ENCODE results near the gene FOXP1.

The FOXP1 gene

DNA sequence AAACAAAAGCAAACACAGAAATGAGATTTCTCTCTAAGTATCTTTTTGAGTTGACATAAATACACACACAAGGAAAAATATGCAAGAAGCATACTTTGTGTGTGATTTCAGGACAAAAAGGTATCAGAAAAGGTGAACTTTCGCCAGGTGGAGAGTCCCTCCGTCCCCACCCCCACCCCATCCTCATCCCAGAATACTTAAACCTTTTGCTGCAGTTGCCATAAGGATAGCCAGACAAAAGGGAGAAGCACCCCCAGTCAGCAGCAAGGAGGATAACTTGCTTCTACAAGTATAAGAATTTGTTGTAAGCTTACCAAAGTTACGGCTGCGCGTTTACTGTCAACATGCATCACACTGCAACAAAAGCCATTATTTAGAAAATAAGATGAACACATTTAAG, 10.3 kb downstream of the FOXP1 start:
- TF ChIP-seq, protein P1, sequence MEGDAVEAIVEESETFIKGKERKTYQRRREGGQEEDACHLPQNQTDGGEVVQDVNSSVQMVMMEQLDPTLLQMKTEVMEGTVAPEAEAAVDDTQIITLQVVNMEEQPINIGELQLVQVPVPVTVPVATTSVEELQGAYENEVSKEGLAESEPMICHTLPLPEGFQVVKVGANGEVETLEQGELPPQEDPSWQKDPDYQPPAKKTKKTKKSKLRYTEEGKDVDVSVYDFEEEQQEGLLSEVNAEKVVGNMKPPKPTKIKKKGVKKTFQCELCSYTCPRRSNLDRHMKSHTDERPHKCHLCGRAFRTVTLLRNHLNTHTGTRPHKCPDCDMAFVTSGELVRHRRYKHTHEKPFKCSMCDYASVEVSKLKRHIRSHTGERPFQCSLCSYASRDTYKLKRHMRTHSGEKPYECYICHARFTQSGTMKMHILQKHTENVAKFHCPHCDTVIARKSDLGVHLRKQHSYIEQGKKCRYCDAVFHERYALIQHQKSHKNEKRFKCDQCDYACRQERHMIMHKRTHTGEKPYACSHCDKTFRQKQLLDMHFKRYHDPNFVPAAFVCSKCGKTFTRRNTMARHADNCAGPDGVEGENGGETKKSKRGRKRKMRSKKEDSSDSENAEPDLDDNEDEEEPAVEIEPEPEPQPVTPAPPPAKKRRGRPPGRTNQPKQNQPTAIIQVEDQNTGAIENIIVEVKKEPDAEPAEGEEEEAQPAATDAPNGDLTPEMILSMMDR (IDR thresholded peaks at IDR 0.05; ENCODE audit: low read depth, low read length), result no peak
- in situ Hi-C loops (cut with HindIII; ENCODE audit: low sequenced_read_pairs), result no loop called here
- DNase-seq (ENCODE audit: low read depth, low spot score), result no peak
- H3K4me3 ChIP-seq (ENCODE audit: low read depth, low read length), result no peak overlapping the region

DNA sequence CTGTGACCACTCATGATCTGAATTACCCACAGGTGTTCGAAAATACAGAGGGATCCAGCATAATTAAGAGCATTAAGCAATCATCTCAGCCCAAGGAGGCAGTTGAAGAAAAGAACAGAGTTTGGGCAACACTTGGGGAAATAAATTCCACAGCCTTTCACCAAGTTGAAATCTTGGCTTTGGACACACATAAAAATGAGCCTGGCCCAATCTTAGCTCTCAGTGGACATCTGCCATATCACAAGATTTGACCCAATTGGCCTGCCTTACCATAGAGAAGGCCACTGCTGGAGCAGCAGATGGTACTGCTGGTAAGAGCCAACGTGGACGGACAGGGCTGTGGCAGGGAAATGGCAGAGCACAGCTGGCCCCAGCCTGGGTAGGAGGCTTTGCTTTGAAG, 13.0 kb downstream of the FOXP1 start:
- no peak overlapping the region for H3K4me3 ChIP-seq (ENCODE audit: low read depth, low read length)
- in situ Hi-C loops (cut with HindIII; ENCODE audit: low sequenced_read_pairs), result no loop called here
- no peak for DNase-seq (ENCODE audit: low read depth, low spot score)
- TF ChIP-seq, protein P1 (IDR thresholded peaks at IDR 0.05; ENCODE audit: low read depth, low read length), result no peak

DNA sequence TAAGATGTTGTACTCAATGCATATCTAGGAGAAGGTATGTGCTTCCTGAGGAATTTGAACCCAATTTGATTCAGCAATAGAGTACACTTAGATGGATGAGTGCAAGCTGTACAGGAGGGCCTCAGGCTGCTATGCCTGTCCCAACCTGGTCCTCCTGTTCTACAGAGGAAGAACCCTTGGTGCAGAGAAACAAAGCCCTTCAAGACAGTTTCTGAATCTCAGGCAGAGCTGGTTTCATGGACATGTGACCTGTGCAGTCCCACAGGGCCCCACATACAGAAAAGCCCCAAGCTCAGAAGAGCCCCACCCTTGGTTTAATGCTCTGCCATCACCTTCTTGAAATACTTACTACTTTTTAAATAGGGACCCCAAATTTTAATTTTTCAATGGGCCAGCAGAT, 15.3 kb downstream of the FOXP1 start:
- no peak overlapping the region for H3K4me3 ChIP-seq (ENCODE audit: low read depth, low read length)
- no peak for DNase-seq (ENCODE audit: low read depth, low spot score)
- TF ChIP-seq, protein P1 (IDR thresholded peaks at IDR 0.05; ENCODE audit: low read depth, low read length), result no peak
- in situ Hi-C loops (cut with HindIII; ENCODE audit: low sequenced_read_pairs), result no loop called here

DNA sequence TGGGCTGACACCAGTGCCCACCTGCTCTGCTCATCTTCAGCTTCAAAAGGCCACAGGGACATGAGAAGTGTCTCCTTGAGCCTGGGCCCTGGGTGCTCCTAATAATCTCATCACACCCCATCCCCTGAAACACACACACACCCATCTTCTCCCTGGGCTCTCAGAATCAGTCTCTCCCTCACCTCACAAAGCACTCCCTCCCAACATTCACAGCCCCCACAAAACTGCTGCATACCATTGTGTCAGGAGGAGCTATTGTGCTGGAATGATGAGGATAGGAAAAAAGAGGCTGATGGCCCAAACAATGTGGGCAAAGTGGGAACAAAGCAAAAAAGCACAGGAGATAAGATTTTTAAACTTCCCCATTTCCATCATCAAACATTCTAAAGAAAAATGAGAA, 16.8 kb downstream of the FOXP1 start:
- in situ Hi-C loops (cut with HindIII; ENCODE audit: low sequenced_read_pairs), result no loop called here
- DNase-seq (ENCODE audit: low read depth, low spot score), result no peak
- no peak overlapping the region for H3K4me3 ChIP-seq (ENCODE audit: low read depth, low read length)
- TF ChIP-seq, protein P1 (IDR thresholded peaks at IDR 0.05; ENCODE audit: low read depth, low read length), result no peak

DNA sequence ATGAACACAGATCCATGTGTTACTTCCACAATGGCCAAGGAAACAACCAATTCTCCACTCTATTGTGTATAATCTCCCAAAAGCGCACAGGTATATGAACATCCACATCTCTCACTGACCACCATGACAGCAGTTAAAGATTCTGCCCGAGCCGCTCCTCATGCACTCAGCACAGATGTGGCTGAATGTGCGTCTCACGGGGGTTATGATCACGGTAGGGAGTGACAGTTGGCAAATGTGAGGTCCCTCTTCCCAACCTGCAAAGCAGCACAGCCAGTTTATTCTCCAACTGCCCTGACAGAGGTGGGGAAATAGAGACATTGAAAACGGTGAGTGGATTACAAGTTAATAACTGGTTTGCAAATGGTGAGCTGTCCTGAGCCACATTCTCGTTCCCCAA, 17.6 kb downstream of the FOXP1 start:
- in situ Hi-C loops (cut with HindIII; ENCODE audit: low sequenced_read_pairs), result no loop called here
- no peak for DNase-seq (ENCODE audit: low read depth, low spot score)
- H3K4me3 ChIP-seq (ENCODE audit: low read depth, low read length), result no peak overlapping the region
- TF ChIP-seq, protein P1 (IDR thresholded peaks at IDR 0.05; ENCODE audit: low read depth, low read length), result no peak

DNA sequence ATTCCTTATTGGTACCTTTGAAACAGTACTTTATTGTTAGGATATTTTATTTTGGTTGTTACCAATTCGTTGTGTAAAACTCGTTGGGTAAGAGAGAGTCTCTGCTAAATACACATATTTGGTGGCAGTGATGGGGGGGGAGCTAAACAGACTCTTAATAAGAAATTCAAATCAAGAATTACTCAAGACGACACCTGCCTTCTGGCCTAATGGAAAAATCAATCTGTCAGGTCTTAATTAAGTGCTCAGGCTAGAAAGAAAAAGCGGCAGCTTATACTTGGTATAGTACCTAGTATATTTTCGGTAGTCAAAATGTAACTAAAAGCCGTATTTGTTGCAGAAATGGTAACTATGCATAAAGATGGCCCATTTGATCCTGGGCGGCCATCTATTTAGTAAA, 18.2 kb downstream of the FOXP1 start:
- TF ChIP-seq, protein P1 (IDR thresholded peaks at IDR 0.05; ENCODE audit: low read depth, low read length), result no peak
- in situ Hi-C loops (cut with HindIII; ENCODE audit: low sequenced_read_pairs), result no loop called here

DNA sequence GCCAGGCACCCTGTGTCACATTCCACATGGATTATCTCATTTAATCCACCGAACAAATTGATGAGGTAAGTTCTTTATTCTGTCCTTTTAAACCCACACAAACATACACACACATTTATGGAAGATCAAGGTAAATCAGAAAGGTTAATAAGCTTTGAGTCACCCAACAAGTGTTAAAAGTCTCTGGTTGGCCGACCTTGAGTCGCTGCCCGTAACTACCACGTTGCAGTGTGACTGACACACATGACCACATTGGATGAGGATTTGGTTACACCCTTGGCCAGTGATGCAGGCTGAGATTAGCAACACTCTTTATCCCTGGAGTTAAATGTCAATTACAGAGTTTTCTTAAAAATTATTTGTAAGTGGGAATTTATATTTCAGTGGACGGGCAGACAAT, 19.2 kb downstream of the FOXP1 start:
- no peak for DNase-seq (ENCODE audit: low read depth, low spot score)
- TF ChIP-seq, protein P1 (IDR thresholded peaks at IDR 0.05; ENCODE audit: low read depth, low read length), result no peak
- no peak overlapping the region for H3K4me3 ChIP-seq (ENCODE audit: low read depth, low read length)
- in situ Hi-C loops (cut with HindIII; ENCODE audit: low sequenced_read_pairs), result no loop called here

More for the DNA sequence above, 18.2 kb downstream of the FOXP1 start:
- no peak for DNase-seq (ENCODE audit: low read depth, low spot score)
- no peak overlapping the region for H3K4me3 ChIP-seq (ENCODE audit: low read depth, low read length)

Data from astrocyte of the spinal cord (primary cell).